Measurements from ENCODE around the gene ABI3BP.

DNA sequence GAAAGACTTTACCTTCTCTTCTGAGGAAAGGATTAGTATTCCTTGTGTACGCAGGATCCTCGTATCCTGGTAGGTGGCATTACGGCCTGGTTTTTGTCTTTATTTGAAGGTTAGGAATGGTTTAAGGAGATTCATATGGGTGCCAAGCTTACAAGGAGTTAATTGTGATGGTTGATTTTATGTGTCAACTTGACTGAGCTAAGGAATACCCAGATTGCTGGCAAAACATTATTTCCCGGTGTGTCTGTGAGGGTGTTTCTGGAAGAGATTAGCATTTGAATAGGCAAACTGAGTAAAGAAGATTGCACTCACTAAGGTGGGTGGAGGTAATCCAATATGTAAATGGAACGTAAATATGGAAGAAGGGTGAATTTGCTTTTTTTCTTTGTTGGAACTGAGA lies 44.4 kb upstream of the ABI3BP start:
- TF ChIP-seq POLR2A (IDR thresholded peaks at IDR 0.05; ENCODE audit: low read length) (no peak), GATA1 (IDR thresholded peaks at IDR 0.05; ENCODE audit: low read depth, low read length) (no peak)
